ENCODE results near the gene FRMD3. TPM values are rescaled to one million over a fixed set of nuclear protein-coding genes. Genes with fewer than 3 reads are reported as not detected.

FRMD3 gene
- total RNA-seq, 2 experiments from 2014 or later, result 0.27 to 1.1 TPM

GRCh38 chr9:83423815-83424707 lies 114.1 kb downstream of the FRMD3 start:
- Mint-ChIP-seq H3K4me3 (no peak overlapping the region), H3K27ac (no peak overlapping the region), H3K9me3 (no peaks in the 10 kb centered on the region), H3K4me1 (ENCODE audit: low read depth) (no peaks in the 10 kb centered on the region), H3K27me3 (no peaks in the 10 kb centered on the region), H3K36me3 (ENCODE audit: low read depth) (no peaks in the 10 kb centered on the region)
- DNase-seq (no peak), ATAC-seq (no peak)
- CTCF ChIA-PET, result no interaction called here
- no peak for TF ChIP-seq CTCF (IDR thresholded peaks at IDR 0.05)
- POLR2A ChIA-PET, result no interaction called here
- intact Hi-C loops (cut with micrococcal nuclease), result no loop called here

GRCh38 chr9:83422527-83422926 lies 115.7 kb downstream of the FRMD3 start:
- CTCF ChIA-PET, result no interaction called here
- Mint-ChIP-seq H3K27me3 (no peaks in the 10 kb centered on the region), H3K27ac (no peak overlapping the region), H3K4me3 (no peak overlapping the region), H3K9me3 (no peaks in the 10 kb centered on the region), H3K4me1 (ENCODE audit: low read depth) (no peaks in the 10 kb centered on the region), H3K36me3 (ENCODE audit: low read depth) (no peaks in the 10 kb centered on the region)
- POLR2A ChIA-PET, result no interaction called here
- DNase-seq, result no peak
- intact Hi-C loops (cut with micrococcal nuclease), result no loop called here
- ATAC-seq, result no peak
- TF ChIP-seq CTCF (IDR thresholded peaks at IDR 0.05), result no peak

- CTCF ChIA-PET, result no interaction called here
- Mint-ChIP-seq H3K27ac (no peak overlapping the region), H3K4me1 (ENCODE audit: low read depth) (no peaks in the 10 kb centered on the region), H3K36me3 (ENCODE audit: low read depth) (peaks cover 3% of the 10 kb centered on the region), H3K27me3 (no peaks in the 10 kb centered on the region), H3K9me3 (no peaks in the 10 kb centered on the region), H3K4me3 (no peak overlapping the region)
- no peak for TF ChIP-seq CTCF (IDR thresholded peaks at IDR 0.05)
- ATAC-seq, result no peak
- no peak for DNase-seq
- POLR2A ChIA-PET, result no interaction called here
- intact Hi-C loops (cut with micrococcal nuclease), result no loop called here
These were observed 117.7 kb downstream of the FRMD3 start for GRCh38 chr9:83420486-83420885.

GRCh38 chr9:83419961-83420360 lies 118.2 kb downstream of the FRMD3 start:
- no peaks in the 10 kb centered on the region for H3K9me3 Mint-ChIP-seq
- H3K4me1 Mint-ChIP-seq (ENCODE audit: low read depth), result no peaks in the 10 kb centered on the region
- H3K27me3 Mint-ChIP-seq, result no peaks in the 10 kb centered on the region
- H3K36me3 Mint-ChIP-seq (ENCODE audit: low read depth), result peaks cover 3% of the 10 kb centered on the region
- ATAC-seq (no peak), DNase-seq (no peak)
- no peak for TF ChIP-seq CTCF (IDR thresholded peaks at IDR 0.05)
- CTCF ChIA-PET, result no interaction called here
- intact Hi-C loops (cut with micrococcal nuclease), result no loop called here
- no peak overlapping the region for H3K4me3 Mint-ChIP-seq
- POLR2A ChIA-PET, result no interaction called here
- H3K27ac Mint-ChIP-seq, result no peak overlapping the region

GRCh38 chr9:83418283-83418682 lies 119.9 kb downstream of the FRMD3 start:
- no peak for ATAC-seq
- no peaks in the 10 kb centered on the region for H3K27me3 Mint-ChIP-seq
- no peak for DNase-seq
- peaks cover 6% of the 10 kb centered on the region for H3K36me3 Mint-ChIP-seq (ENCODE audit: low read depth)
- H3K9me3 Mint-ChIP-seq, result peaks cover 3% of the 10 kb centered on the region
- H3K27ac Mint-ChIP-seq, result no peak overlapping the region
- no peaks in the 10 kb centered on the region for H3K4me1 Mint-ChIP-seq (ENCODE audit: low read depth)
- ChIA-PET CTCF (no interaction called here), POLR2A (no interaction called here)
- no peak overlapping the region for H3K4me3 Mint-ChIP-seq
- intact Hi-C loops (cut with micrococcal nuclease), result no loop called here
- TF ChIP-seq CTCF (IDR thresholded peaks at IDR 0.05), result no peak
